VCaP (cell line): ENCODE results near the gene RUSC1.

Source experiments
- H3K27ac ChIP-seq: fragments of 450-650 bp; 2 replicates; pipeline ENCODE4 v1.5.1; 2017
- CTCF ChIP-seq: fragments of 450-650 bp; conservative IDR thresholded peaks from 2 replicates; pipeline ENCODE4 v1.5.1; 2017; ENCODE audit warnings: mild to moderate bottlenecking, moderate library complexity

Gene RUSC1

GRCh38 chr1:155321639-155322503 lies 1.2 kb downstream of the RUSC1 start:
- peak overlapping the region; percentile 86 for H3K27ac ChIP-seq
- no peak for TF ChIP-seq CTCF

GRCh38 chr1:155322571-155322952 lies 1.9 kb downstream of the RUSC1 start:
- no peak for TF ChIP-seq CTCF
- H3K27ac ChIP-seq: peak overlapping the region; percentile 86

GRCh38 chr1:155322953-155323728 lies 2.4 kb downstream of the RUSC1 start:
- peak overlapping the region; percentile 86 for H3K27ac ChIP-seq
- peak; percentile 92 for TF ChIP-seq CTCF

- peak overlapping the region; percentile 86 for H3K27ac ChIP-seq
Observed at GRCh38 chr1:155323729-155324036, 3.0 kb downstream of the RUSC1 start.

GRCh38 chr1:155324037-155324716 lies 3.5 kb downstream of the RUSC1 start:
- H3K27ac ChIP-seq: peak overlapping the region; percentile 86
- no peak for TF ChIP-seq CTCF

More at GRCh38 chr1:155323729-155324036, 3.0 kb downstream of the RUSC1 start:
- TF ChIP-seq CTCF: no peak

GRCh38 chr1:155324717-155325602 lies 4.3 kb downstream of the RUSC1 start:
- peak; percentile 72 for TF ChIP-seq CTCF
- H3K27ac ChIP-seq: peak overlapping the region; percentile 86
